Muscle of leg (tissue), 11 donors: ENCODE measurements around the gene PCP4. TPM values are rescaled to one million over a fixed set of nuclear protein-coding genes. Genes with fewer than 3 reads are reported as not detected.

ENCODE experiments used
- DNase-seq: peaks from one replicate; pipeline ENCODE4 v3.0.0; 2013
- H3K27ac ChIP-seq: one replicate; pipeline ENCODE4 v1.5.1; 2013; ENCODE audit warnings: mild to moderate bottlenecking, low read length, control low read depth
- H3K27me3 ChIP-seq: one replicate; pipeline ENCODE4 v1.6.1; 2013; ENCODE audit warnings: low read length; ENCODE audit not compliant: control insufficient read depth, insufficient read depth
- H3K36me3 ChIP-seq: one replicate; pipeline ENCODE4 v1.6.1; 2013; ENCODE audit warnings: low read length; ENCODE audit not compliant: control insufficient read depth, insufficient read depth
- H3K4me1 ChIP-seq: one replicate; pipeline ENCODE4 v1.6.1; 2013; ENCODE audit warnings: low read length; ENCODE audit not compliant: control insufficient read depth, insufficient read depth
- H3K4me3 ChIP-seq: one replicate; pipeline ENCODE4 v1.5.1; 2013; ENCODE audit warnings: low read length, control low read depth
- H3K9me3 ChIP-seq: replicated peaks from 2 replicates; pipeline ENCODE4 v1.6.1; 2013; ENCODE audit warnings: low read depth, low read length; ENCODE audit not compliant: control insufficient read depth
- WGBS: methylation state at CpG from one replicate; pipeline ENCODE4 v1.1.5; 2013; ENCODE audit warnings: missing lambda C conversion rate; ENCODE audit not compliant: insufficient coverage; 5-methylcytosine and 5-hydroxymethylcytosine counted together
- polyA plus RNA-seq, 8 donors: library from polyadenylated mRNA; unstranded; fragments of 120-200 nt; gene quantifications; one replicate each; pipeline versions ENCODE4 v1.2.1 to v1.2.3, GENCODE V29; 2013; ENCODE audit warnings: inconsistent platforms in 1 of 8, low replicate concordance in 1 of 8; ENCODE audit not compliant: insufficient read length in 8 of 8, insufficient read depth in 1 of 8
- total RNA-seq: library from RNA; stranded (reverse); fragments of 120-200 nt; gene quantifications from one replicate; pipeline ENCODE4 v1.2.4, GENCODE V29; 2013

PCP4 gene
- total and polyA plus RNA-seq, 9 donors, result 0.31 to 2.9 (median 1.2) TPM

GRCh38 chr21:39966786-39967185 is 99.5 kb downstream of the PCP4 start:
- Histone ChIP-seq H3K27ac (no peak overlapping the region), H3K9me3 (no peaks in the 10 kb centered on the region), H3K27me3 (peaks cover 19% of the 10 kb centered on the region), H3K36me3 (no peaks in the 10 kb centered on the region), H3K4me3 (no peak overlapping the region), H3K4me1 (no peaks in the 10 kb centered on the region)
- DNase-seq, result no peak
- WGBS, result no CpG with 5 or more reads among the region's 3 CpGs

DNA sequence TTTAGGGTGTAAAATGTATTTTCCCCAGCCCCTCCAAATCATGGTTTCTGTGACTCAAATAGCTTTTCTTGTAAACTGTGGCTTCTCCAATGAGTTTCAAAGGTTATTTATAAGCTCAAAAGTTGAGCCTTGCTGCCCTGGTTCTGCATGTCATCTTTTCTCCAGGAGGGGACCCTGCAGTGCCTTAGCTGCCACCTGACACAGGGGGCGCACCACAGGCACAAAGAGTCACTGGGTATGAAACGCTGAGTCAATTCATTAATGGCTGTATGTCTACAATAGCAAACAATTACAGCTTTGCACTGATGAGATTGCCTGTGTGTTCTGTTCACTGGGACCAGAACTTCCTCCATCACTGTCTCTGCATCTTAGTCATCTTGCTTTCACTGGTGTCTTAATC is 100.8 kb downstream of the PCP4 start:
- no peak for DNase-seq
- Histone ChIP-seq H3K27me3 (peaks cover 27% of the 10 kb centered on the region), H3K9me3 (no peaks in the 10 kb centered on the region), H3K4me3 (no peak overlapping the region), H3K36me3 (no peaks in the 10 kb centered on the region), H3K4me1 (peaks cover 2% of the 10 kb centered on the region), H3K27ac (no peak overlapping the region)
- WGBS, result 63% methylated on average over 1 of the region's 2 CpGs

DNA sequence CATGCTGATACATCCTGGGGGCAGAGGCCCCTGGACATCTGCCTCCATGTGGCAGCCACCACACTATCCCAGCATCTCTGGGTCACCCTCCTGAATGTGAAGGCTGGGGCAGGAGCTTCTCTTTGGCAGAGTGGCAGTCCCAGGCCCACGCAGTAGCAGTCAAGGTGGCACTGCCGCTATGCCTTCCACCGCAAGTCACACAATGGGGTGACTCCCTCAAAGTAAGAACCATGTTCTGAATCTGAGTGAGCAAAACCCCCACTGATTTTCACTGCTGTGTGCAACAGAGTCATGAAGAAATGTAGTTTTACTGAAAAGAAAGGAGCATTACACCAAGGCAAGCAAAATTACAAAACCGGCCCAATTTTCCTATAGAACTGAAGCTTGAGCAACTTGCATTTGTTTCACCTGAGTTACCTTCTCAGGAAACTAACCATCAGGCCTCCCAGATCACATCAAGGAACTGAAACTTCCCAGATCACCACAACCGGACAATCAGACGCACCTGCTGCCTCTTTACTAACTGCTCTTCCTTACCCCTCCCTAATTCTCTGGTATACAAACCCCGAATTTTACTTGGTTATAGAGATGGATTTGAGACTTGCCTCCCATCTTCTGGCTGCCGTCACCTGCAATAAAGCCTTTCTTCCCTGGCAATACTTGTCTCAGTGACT is 102.6 kb downstream of the PCP4 start:
- H3K4me1 ChIP-seq, result peaks cover 4% of the 10 kb centered on the region
- no peaks in the 10 kb centered on the region for H3K9me3 ChIP-seq
- H3K27me3 ChIP-seq, result peaks cover 34% of the 10 kb centered on the region
- no peak for DNase-seq
- no peak overlapping the region for H3K27ac ChIP-seq
- no peaks in the 10 kb centered on the region for H3K36me3 ChIP-seq
- WGBS, result 84% methylated on average over 5 of the region's 8 CpGs
- H3K4me3 ChIP-seq, result no peak overlapping the region

- WGBS, result no CpG with 5 or more reads among the region's 2 CpGs
- Histone ChIP-seq H3K27ac (no peak overlapping the region), H3K9me3 (no peaks in the 10 kb centered on the region), H3K27me3 (peaks cover 49% of the 10 kb centered on the region), H3K4me3 (no peak overlapping the region), H3K4me1 (peaks cover 4% of the 10 kb centered on the region), H3K36me3 (no peaks in the 10 kb centered on the region)
- DNase-seq, result no peak
Observed at GRCh38 chr21:39971956-39972355, 104.7 kb downstream of the PCP4 start.

DNA sequence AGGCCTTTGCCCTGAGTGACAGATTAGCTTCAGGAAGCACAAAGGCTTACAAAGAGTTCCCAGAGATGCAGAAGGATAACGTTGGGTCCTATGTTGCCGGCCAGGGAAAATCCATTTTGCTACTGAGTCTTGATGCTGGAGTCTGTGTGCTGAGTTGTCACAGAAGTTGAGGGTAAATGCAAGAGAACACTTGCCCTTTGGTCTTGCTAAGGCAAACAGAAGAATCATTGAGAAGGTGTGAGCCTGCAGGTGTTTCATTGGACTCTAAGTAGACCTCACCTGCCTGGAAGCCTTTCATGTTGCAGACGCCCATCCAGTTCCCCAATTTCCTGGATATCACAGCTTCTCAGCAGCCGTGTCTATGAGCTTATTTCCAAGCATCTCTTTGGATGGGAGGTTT is 105.2 kb downstream of the PCP4 start:
- Histone ChIP-seq H3K4me1 (peaks cover 4% of the 10 kb centered on the region), H3K9me3 (no peaks in the 10 kb centered on the region)
- 31% methylated on average over 2 of the region's 4 CpGs for WGBS

DNA sequence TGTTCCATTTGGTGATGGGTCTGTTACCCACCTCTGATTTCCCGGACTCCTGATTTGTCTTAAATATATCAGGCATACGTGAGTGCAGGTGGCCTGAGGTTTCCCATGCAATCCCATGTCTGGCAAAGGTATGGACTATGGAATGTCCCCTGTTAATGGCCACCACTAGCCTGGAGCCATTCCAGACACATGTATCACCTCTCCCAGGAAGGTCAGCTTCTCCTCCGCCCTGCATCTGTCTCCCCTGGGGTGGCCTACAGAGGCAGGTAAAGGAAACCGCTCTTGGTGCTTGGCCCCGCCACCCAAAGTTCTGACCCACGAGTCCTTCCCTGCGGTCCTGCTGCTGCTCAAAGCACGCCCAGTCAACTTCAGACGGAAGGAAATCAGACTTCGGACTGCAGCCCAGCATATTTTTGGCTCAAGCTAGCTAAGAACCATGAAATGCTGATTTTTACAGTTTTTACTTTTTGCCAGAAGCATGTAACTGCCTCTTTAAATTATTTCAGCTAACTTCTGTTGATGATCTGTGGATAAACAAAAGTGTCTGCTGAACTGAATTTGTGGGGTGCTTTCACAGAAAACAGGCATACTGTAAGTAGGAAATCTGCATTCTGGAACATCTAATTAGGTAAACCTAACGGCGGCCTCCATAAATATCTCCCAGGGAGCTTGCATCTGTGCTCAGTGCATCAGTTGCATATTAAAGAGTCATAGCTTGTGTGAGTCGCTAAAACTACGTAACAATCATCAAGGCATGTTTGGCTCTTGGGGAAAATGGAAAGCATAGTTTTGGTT is 105.9 kb downstream of the PCP4 start:
- 37% methylated on average over 12 of the region's 14 CpGs for WGBS
- H3K4me3 ChIP-seq, result no peak overlapping the region
- H3K36me3 ChIP-seq, result no peaks in the 10 kb centered on the region
- peaks cover 4% of the 10 kb centered on the region for H3K4me1 ChIP-seq
- peaks cover 59% of the 10 kb centered on the region for H3K27me3 ChIP-seq
- no peaks in the 10 kb centered on the region for H3K9me3 ChIP-seq
- DNase-seq, result peak; percentile 66
- no peak overlapping the region for H3K27ac ChIP-seq

More for the DNA sequence above, 105.2 kb downstream of the PCP4 start:
- H3K27me3 ChIP-seq, result peaks cover 52% of the 10 kb centered on the region
- H3K27ac ChIP-seq, result no peak overlapping the region
- no peak overlapping the region for H3K4me3 ChIP-seq
- DNase-seq, result no peak
- H3K36me3 ChIP-seq, result no peaks in the 10 kb centered on the region

DNA sequence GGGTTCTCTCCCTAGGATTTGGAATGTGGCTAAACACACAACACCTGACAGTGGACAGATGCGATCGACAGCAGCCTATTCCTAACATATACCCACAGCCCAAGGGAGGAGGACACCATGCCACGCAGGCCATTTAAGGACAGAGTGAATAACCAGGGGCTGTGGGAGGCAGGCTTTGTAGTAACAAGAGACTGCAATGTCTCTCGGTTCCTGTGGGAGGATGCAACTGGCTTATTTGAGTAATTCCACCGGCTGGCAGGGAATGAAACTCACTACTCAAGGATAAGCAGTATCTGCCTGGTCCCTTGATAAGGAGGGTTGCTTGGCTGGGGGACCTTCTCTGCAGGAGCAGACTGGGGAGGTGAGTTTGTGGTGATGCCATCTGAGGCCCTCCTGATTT is 109.6 kb downstream of the PCP4 start:
- no peaks in the 10 kb centered on the region for H3K36me3 ChIP-seq
- WGBS, result 86% methylated on average over 1 of the region's 5 CpGs
- no peak for DNase-seq
- no peaks in the 10 kb centered on the region for H3K9me3 ChIP-seq
- peaks cover 52% of the 10 kb centered on the region for H3K27me3 ChIP-seq
- H3K4me3 ChIP-seq, result no peak overlapping the region
- H3K4me1 ChIP-seq, result peaks cover 4% of the 10 kb centered on the region
- no peak overlapping the region for H3K27ac ChIP-seq

Other genes with a start within 250 kb of the PCP4 start
- gene IGSF5, start 122.3 kb upstream of the PCP4 start, total RNA-seq, result 0.75 TPM
- 1 to 10 TPM in 3 of 8 donors, under 1 TPM in 5; 0.37 to 1.5 (median 0.88) TPM for gene IGSF5, start 122.3 kb upstream of the PCP4 start, polyA plus RNA-seq